ENCODE data around the gene LGR4. TPM values are rescaled to one million over a fixed set of nuclear protein-coding genes. Genes with fewer than 3 reads are reported as not detected.

The LGR4 gene
- total RNA-seq, 1 donor = 56.1 TPM

GRCh38 chr11:27462543-27462942 is 10.0 kb downstream of the LGR4 start:
- no peak for DNase-seq (ENCODE audit: insufficient read length, low spot score, missing footprints)
- peak overlapping the region; percentile 15 for H3K4me3 ChIP-seq (ENCODE audit: insufficient read depth, low read length)
- no peak overlapping the region for H2AFZ ChIP-seq (ENCODE audit: low read length)
- no peaks in the 10 kb centered on the region for H3K27me3 ChIP-seq (ENCODE audit: insufficient read depth, low read length)
- H4K20me1 ChIP-seq (ENCODE audit: insufficient read depth, low read length) = no peaks in the 10 kb centered on the region
- H3K4me2 ChIP-seq (ENCODE audit: insufficient read depth, low read length) = peak overlapping the region; percentile 66
- H3K4me1 ChIP-seq (ENCODE audit: insufficient read depth, low read length) = peaks cover 46% of the 10 kb centered on the region
- peak overlapping the region; percentile 57 for H3K27ac ChIP-seq (ENCODE audit: low read depth, low read length)
- peaks cover 86% of the 10 kb centered on the region for H3K79me2 ChIP-seq (ENCODE audit: insufficient read depth, low read length)
- no peaks in the 10 kb centered on the region for H3K9me3 ChIP-seq (ENCODE audit: low read depth, low read length)
- H3K36me3 ChIP-seq (ENCODE audit: insufficient read depth, low read length) = no peaks in the 10 kb centered on the region
- no peak for TF ChIP-seq CTCF (IDR thresholded peaks at IDR 0.05; ENCODE audit: extremely low read depth, low read depth, low read length)

- Histone ChIP-seq H4K20me1 (ENCODE audit: insufficient read depth, low read length) (no peaks in the 10 kb centered on the region), H3K79me2 (ENCODE audit: insufficient read depth, low read length) (peaks cover 83% of the 10 kb centered on the region), H3K4me2 (ENCODE audit: insufficient read depth, low read length) (no peak overlapping the region)
Observed at GRCh38 chr11:27460158-27460978, 12.2 kb downstream of the LGR4 start.

GRCh38 chr11:27459191-27459590 is 13.4 kb downstream of the LGR4 start:
- no peaks in the 10 kb centered on the region for H3K36me3 ChIP-seq (ENCODE audit: insufficient read depth, low read length)
- no peak for TF ChIP-seq CTCF (IDR thresholded peaks at IDR 0.05; ENCODE audit: extremely low read depth, low read depth, low read length)
- H2AFZ ChIP-seq (ENCODE audit: low read length) = no peak overlapping the region
- H3K4me3 ChIP-seq (ENCODE audit: insufficient read depth, low read length) = no peak overlapping the region
- H3K79me2 ChIP-seq (ENCODE audit: insufficient read depth, low read length) = peaks cover 85% of the 10 kb centered on the region
- no peak for DNase-seq (ENCODE audit: insufficient read length, low spot score, missing footprints)
- H3K4me1 ChIP-seq (ENCODE audit: insufficient read depth, low read length) = peaks cover 52% of the 10 kb centered on the region
- no peak overlapping the region for H3K4me2 ChIP-seq (ENCODE audit: insufficient read depth, low read length)
- no peaks in the 10 kb centered on the region for H4K20me1 ChIP-seq (ENCODE audit: insufficient read depth, low read length)
- peak overlapping the region; percentile 26 for H3K27ac ChIP-seq (ENCODE audit: low read depth, low read length)
- no peaks in the 10 kb centered on the region for H3K9me3 ChIP-seq (ENCODE audit: low read depth, low read length)
- no peaks in the 10 kb centered on the region for H3K27me3 ChIP-seq (ENCODE audit: insufficient read depth, low read length)

More at GRCh38 chr11:27460158-27460978, 12.2 kb downstream of the LGR4 start:
- DNase-seq (ENCODE audit: insufficient read length, low spot score, missing footprints) = no peak
- Histone ChIP-seq H3K27me3 (ENCODE audit: insufficient read depth, low read length) (no peaks in the 10 kb centered on the region), H3K9me3 (ENCODE audit: low read depth, low read length) (no peaks in the 10 kb centered on the region), H3K4me1 (ENCODE audit: insufficient read depth, low read length) (peaks cover 63% of the 10 kb centered on the region), H3K4me3 (ENCODE audit: insufficient read depth, low read length) (no peak overlapping the region), H3K27ac (ENCODE audit: low read depth, low read length) (no peak overlapping the region), H3K36me3 (ENCODE audit: insufficient read depth, low read length) (no peaks in the 10 kb centered on the region), H2AFZ (ENCODE audit: low read length) (no peak overlapping the region)
- TF ChIP-seq CTCF (IDR thresholded peaks at IDR 0.05; ENCODE audit: extremely low read depth, low read depth, low read length) = no peak

GRCh38 chr11:27458182-27458581 is 14.4 kb downstream of the LGR4 start:
- no peaks in the 10 kb centered on the region for H4K20me1 ChIP-seq (ENCODE audit: insufficient read depth, low read length)
- DNase-seq (ENCODE audit: insufficient read length, low spot score, missing footprints) = no peak
- no peaks in the 10 kb centered on the region for H3K9me3 ChIP-seq (ENCODE audit: low read depth, low read length)
- no peak for TF ChIP-seq CTCF (IDR thresholded peaks at IDR 0.05; ENCODE audit: extremely low read depth, low read depth, low read length)
- H3K27ac ChIP-seq (ENCODE audit: low read depth, low read length) = no peak overlapping the region
- H3K4me3 ChIP-seq (ENCODE audit: insufficient read depth, low read length) = no peak overlapping the region
- H3K79me2 ChIP-seq (ENCODE audit: insufficient read depth, low read length) = peaks cover 87% of the 10 kb centered on the region
- no peaks in the 10 kb centered on the region for H3K36me3 ChIP-seq (ENCODE audit: insufficient read depth, low read length)
- no peak overlapping the region for H2AFZ ChIP-seq (ENCODE audit: low read length)
- H3K4me1 ChIP-seq (ENCODE audit: insufficient read depth, low read length) = peaks cover 48% of the 10 kb centered on the region
- no peak overlapping the region for H3K4me2 ChIP-seq (ENCODE audit: insufficient read depth, low read length)
- H3K27me3 ChIP-seq (ENCODE audit: insufficient read depth, low read length) = no peaks in the 10 kb centered on the region
